SK-N-SH (cell line): Measurements from ENCODE around the gene ZNF296. TPM values are rescaled to one million over a fixed set of nuclear protein-coding genes. Genes with fewer than 3 reads are reported as not detected.

ENCODE experiments used
- CTCF ChIA-PET: fragments of 300-600, 350-600 bp; formaldehyde crosslinking; extraction: SDS; loops from one replicate; lab custom pipeline; 2021; lab: Yijun Ruan, JAX
- POLR2A ChIA-PET: fragments of 350-600 bp; sonication (Branson Sonifier 250); formaldehyde crosslinking; extraction: SDS; loops from one replicate; lab custom pipeline; 2020; ENCODE audit warnings: antibody characterized with exemption, inconsistent platforms; lab: Yijun Ruan, JAX
- DNase-seq: peaks from one replicate; pipeline ENCODE4 v3.0.0; 2012
- H2AFZ ChIP-seq: fragments of 200-600 bp; sonication (generic); 2 replicates; pipeline ENCODE4 v1.8.1; 2016; ENCODE audit warnings: antibody characterized with exemption, mild to moderate bottlenecking, low read depth
- H3F3A ChIP-seq: fragments of 200-600 bp; sonication (generic); replicated peaks from 2 replicates; pipeline ENCODE3; 2016; ENCODE audit warnings: antibody characterized with exemption, mild to moderate bottlenecking; ENCODE audit not compliant: insufficient read depth
- H3K27ac ChIP-seq, 2 experiments: fragments of 200-500 bp in 1 of 2; fragments of 200-600 bp in 1 of 2; sonication (Bioruptor generic) in 1 of 2; sonication (generic), shearing (Covaris generic) in 1 of 2; 2 replicates each; pipeline versions ENCODE4 v1.5.1 to v1.6.1; 2014 to 2016; ENCODE audit warnings: low read depth in 2 of 2, inconsistent platforms in 1 of 2, low read length in 1 of 2, mild to moderate bottlenecking in 1 of 2, mixed read lengths in 1 of 2
- H3K27me3 ChIP-seq: fragments of 200-600 bp; sonication (generic), shearing (Covaris generic); 2 replicates; pipeline ENCODE4 v1.6.1; 2016; ENCODE audit warnings: mixed run types; ENCODE audit not compliant: insufficient read depth
- H3K36me3 ChIP-seq, 2 experiments: fragments of 200-500 bp in 1 of 2; fragments of 200-600 bp in 1 of 2; sonication (Bioruptor generic) in 1 of 2; sonication (generic) in 1 of 2; replicated peaks in 1 of 2; 2 replicates each; pipeline versions ENCODE3 to v1.5.1; 2014 to 2016; ENCODE audit warnings: low read length in 1 of 2, mild to moderate bottlenecking in 1 of 2; ENCODE audit not compliant: insufficient read depth in 2 of 2, control insufficient read depth in 1 of 2
- H3K4me1 ChIP-seq, 2 experiments: fragments of 200-500 bp in 1 of 2; fragments of 200-600 bp in 1 of 2; sonication (Bioruptor generic) in 1 of 2; sonication (generic), shearing (Covaris generic) in 1 of 2; 2 replicates each; pipeline versions ENCODE4 v1.5.1 to v1.6.1; 2014 to 2016; ENCODE audit warnings: low read depth in 1 of 2, low read length in 1 of 2, mixed run types in 1 of 2; ENCODE audit not compliant: insufficient read depth in 2 of 2, control insufficient read depth in 1 of 2
- H3K4me2 ChIP-seq: fragments of 200-600 bp; sonication (generic), shearing (Covaris generic); 2 replicates; pipeline ENCODE4 v1.6.1; 2017; ENCODE audit warnings: mixed run types
- H3K4me3 ChIP-seq, 2 experiments: fragments of 200-500 bp in 1 of 2; fragments of 200-600 bp in 1 of 2; sonication (Bioruptor generic) in 1 of 2; sonication (generic), shearing (Covaris generic) in 1 of 2; 2 replicates each; pipeline versions ENCODE4 v1.5.1 to v1.8.1; 2014 to 2016; ENCODE audit warnings: low read depth in 2 of 2, inconsistent platforms in 1 of 2, low read length in 1 of 2, mild to moderate bottlenecking in 1 of 2, mixed read lengths in 1 of 2, moderate library complexity in 1 of 2
- H3K79me2 ChIP-seq: fragments of 200-600 bp; sonication (generic); 2 replicates; pipeline ENCODE4 v1.8.1; 2017; ENCODE audit warnings: mild to moderate bottlenecking; ENCODE audit not compliant: insufficient read depth
- H3K9ac ChIP-seq: fragments of 200-600 bp; sonication (generic); 2 replicates; pipeline ENCODE4 v1.6.1; 2017; ENCODE audit warnings: mixed run types
- H3K9me2 ChIP-seq: fragments of 200-600 bp; sonication (generic); 2 replicates; pipeline ENCODE4 v1.6.1; 2017; ENCODE audit warnings: mixed run types
- H3K9me3 ChIP-seq: fragments of 200-600 bp; sonication (generic); 2 replicates; pipeline ENCODE4 v1.6.1; 2017; ENCODE audit warnings: mixed run types, mild to moderate bottlenecking, moderate library complexity
- H4K20me1 ChIP-seq: fragments of 200-600 bp; sonication (generic); 2 replicates; pipeline ENCODE4 v1.6.1; 2017; ENCODE audit warnings: mild to moderate bottlenecking, mixed run types; ENCODE audit not compliant: insufficient read depth
- ELF1 ChIP-seq: IDR thresholded peaks from 2 replicates; pipeline ENCODE4 v1.4.0; 2012
- EP300 ChIP-seq, 2 experiments: IDR thresholded peaks; 2 replicates each; pipeline versions ENCODE4 v1.4.0 to v1.6.1; 2012; ENCODE audit warnings: borderline replicate concordance in 1 of 2, low read depth in 1 of 2, low read length in 1 of 2
- EZH2phosphoT487 ChIP-seq: fragments of 200-600 bp; sonication (generic); IDR thresholded peaks from 2 replicates; pipeline ENCODE4 v1.6.1; 2017; ENCODE audit warnings: low read depth, mixed run types, mild to moderate bottlenecking, antibody characterized with exemption, moderate library complexity, borderline replicate concordance
- FOXJ3 ChIP-seq: sonication (generic); formaldehyde crosslinking; IDR thresholded peaks from 2 replicates; pipeline ENCODE4 v1.5.1; 2020; ENCODE audit warnings: mild to moderate bottlenecking, missing genetic modification reagents
- JUND ChIP-seq: IDR thresholded peaks from 2 replicates; pipeline ENCODE4 v1.4.0; 2012
- MEF2A ChIP-seq: IDR thresholded peaks from 2 replicates; pipeline ENCODE4 v1.4.0; 2012; ENCODE audit warnings: low read depth, borderline replicate concordance
- NFIC ChIP-seq: IDR thresholded peaks from 2 replicates; pipeline ENCODE4 v1.4.0; 2012; ENCODE audit warnings: borderline replicate concordance
- REST ChIP-seq: IDR thresholded peaks from 2 replicates; pipeline ENCODE4 v1.6.1; 2012; ENCODE audit warnings: mild to moderate bottlenecking, low read depth, low read length, moderate library complexity
- RFX5 ChIP-seq: IDR thresholded peaks from 2 replicates; pipeline ENCODE4 v1.6.1; 2012; ENCODE audit warnings: mild to moderate bottlenecking, improper control_type of control experiment, low read length
- SIN3A ChIP-seq: IDR thresholded peaks from 2 replicates; pipeline ENCODE4 v1.6.1; 2012; ENCODE audit warnings: low read depth, mild to moderate bottlenecking, low read length, moderate library complexity, borderline replicate concordance
- TAF1 ChIP-seq: IDR thresholded peaks from 2 replicates; pipeline ENCODE4 v1.6.1; 2012; ENCODE audit warnings: low read depth, mild to moderate bottlenecking, low read length, moderate library complexity, borderline replicate concordance
- USF1 ChIP-seq: IDR thresholded peaks from 2 replicates; pipeline ENCODE4 v1.4.0; 2012; ENCODE audit warnings: low read depth, borderline replicate concordance
- USF2 ChIP-seq: fragments of 150-350 bp; IDR thresholded peaks from 2 replicates; pipeline ENCODE4 v1.6.1; 2017; ENCODE audit warnings: antibody characterized with exemption, low read length, low read depth, borderline replicate concordance
- whole genome bisulfite sequencing: methylation state at CpG from one replicate; pipeline ENCODE4 v1.1.6; 2017; ENCODE audit warnings: low lambda C conversion rate; 5-methylcytosine and 5-hydroxymethylcytosine counted together
- polyA plus RNA-seq, 3 experiments: library from polyadenylated mRNA; depleted of rRNA; stranded (reverse); fragments of >200 nt; gene quantifications; 2 replicates each; pipeline ENCODE4 v1.2.3, GENCODE V29; 2012

ZNF296 gene
- polyA plus RNA-seq, 1 of the 3 experiments (the other 2 are of a cell fraction): 0.21 TPM

GRCh38 chr19:45098521-45099466 lies 22.5 kb upstream of the ZNF296 start:
- Histone ChIP-seq H3K4me3 (peak overlapping the region in 1 of 2 experiments; percentile 23; a peak in 1 of 4 replicates), H4K20me1 (peaks cover 91% of the 10 kb centered on the region)
- 70% methylated on average over 11 of the region's 15 CpGs for WGBS

More at GRCh38 chr19:45098521-45099466, 22.5 kb upstream of the ZNF296 start:
- no peak for TF ChIP-seq JUND
- no peak for TF ChIP-seq FOXJ3
- TF ChIP-seq EZH2phosphoT487: no peak
- no peak for TF ChIP-seq ELF1
- TF ChIP-seq EP300 (IDR thresholded peaks at IDR 0.05; ENCODE audit: borderline replicate concordance in 1 of 2, low read depth in 1 of 2, low read length in 1 of 2): no peak
- TF ChIP-seq RFX5: no peak
- no peak for TF ChIP-seq USF2
- TF ChIP-seq USF1: peak; percentile 64; the same call in 1 of the 2 replicates
- TF ChIP-seq NFIC: no peak
- TF ChIP-seq TAF1: no peak
- no peak for TF ChIP-seq MEF2A
- TF ChIP-seq SIN3A: peak; percentile 13; the same call in 1 of the 2 replicates
- no peak for TF ChIP-seq REST
- Histone ChIP-seq H3K27ac (peak overlapping the region in 1 of 2 experiments; percentile 84; a peak in 1 of 4 replicates), H3K9ac (no peak overlapping the region), H3K36me3 (no peaks in the 10 kb centered on the region), H3K4me1 (peaks cover 25 to 32% of the 10 kb centered on the region in 2 experiments; a peak in 3 of 4 replicates), H3K9me3 (no peaks in the 10 kb centered on the region), H3K4me2 (peak overlapping the region; percentile 77), H3K27me3 (no peaks in the 10 kb centered on the region), H2AFZ (no peak overlapping the region), H3F3A (peaks cover 13% of the 10 kb centered on the region), H3K9me2 (no peaks in the 10 kb centered on the region), H3K79me2 (peaks cover 97% of the 10 kb centered on the region)
- CTCF ChIA-PET: no interaction called here
- no peak for DNase-seq
- POLR2A ChIA-PET: no interaction called here
